HCT116 (cell line): ENCODE data around the gene KMO. TPM values are rescaled to one million over a fixed set of nuclear protein-coding genes. Genes with fewer than 3 reads are reported as not detected.

Experiments used
- ATAC-seq: fragments of 200-7000 bp; cut with Tn5 transposase; 2 replicates; pipeline ENCODE4 v1.9.1; 2020; ENCODE audit warnings: mild to moderate bottlenecking, moderate library complexity
- BruUV-seq: library from RNA; stranded (reverse); fragments of 400-500 nt; replicated peaks from 2 replicates; lab custom pipeline; 2021; lab: Mats Ljungman, UMichigan
- CTCF ChIA-PET: fragments of 300-600 bp; sonication (Branson Sonifier 250); formaldehyde crosslinking; loops from one replicate; lab custom pipeline; 2021; ENCODE audit warnings: antibody characterized with exemption; lab: Charles Lee
- POLR2A ChIA-PET: fragments of 300-600, 350-600 bp; sonication (Branson Sonifier 250); formaldehyde crosslinking; loops from one replicate; lab custom pipeline; 2021; ENCODE audit warnings: antibody characterized with exemption; lab: Charles Lee
- RAD21 ChIA-PET, 2 experiments: fragments of 300-600 bp; sonication (Branson Sonifier 250); formaldehyde crosslinking; loops; one replicate each; lab custom pipeline; 2023; ENCODE audit warnings: low total read pairs in 2 of 2; ENCODE audit not compliant: uncharacterized antibody in 2 of 2, unreplicated experiment in 2 of 2, low non-redundant PET in 1 of 2; lab: Charles Lee
- DNase-seq: peaks from one replicate; pipeline ENCODE4 v3.0.0-alpha.2; 2010; ENCODE audit warnings: low read depth, low spot score
- H2AFZ ChIP-seq: fragments of 200-600 bp; shearing (Covaris generic), sonication (generic); 2 replicates; pipeline ENCODE4 v1.6.1; 2017; ENCODE audit warnings: low read depth, mixed run types, mixed read lengths, antibody characterized with exemption, low read length; ENCODE audit not compliant: poor library complexity, severe bottlenecking
- H3K27ac ChIP-seq: 2 replicates; pipeline ENCODE4 v1.5.1; 2012; ENCODE audit warnings: low read depth, low read length
- H3K27me3 ChIP-seq: fragments of 200-600 bp; sonication (generic); 2 replicates; pipeline ENCODE4 v1.6.1; 2016; ENCODE audit warnings: mixed run types, low read length, mixed read lengths; ENCODE audit not compliant: insufficient read depth
- H3K36me3 ChIP-seq, 2 experiments: fragments of 200-500 bp in 1 of 2; fragments of 200-600 bp in 1 of 2; sonication (Bioruptor generic) in 1 of 2; sonication (generic) in 1 of 2; 2 replicates each; pipeline versions ENCODE4 v1.5.1 to v1.6.1; 2014 to 2016; ENCODE audit warnings: low read length in 2 of 2, inconsistent platforms in 1 of 2, mixed read lengths in 1 of 2, mixed run types in 1 of 2; ENCODE audit not compliant: insufficient read depth in 2 of 2, control insufficient read depth in 1 of 2
- H3K4me1 ChIP-seq, 2 experiments: fragments of 200-600 bp in 1 of 2; sonication (generic) in 1 of 2; 2 replicates each; pipeline versions ENCODE4 v1.5.1 to v1.6.1; 2012 to 2017; ENCODE audit warnings: low read length in 2 of 2, inconsistent platforms in 1 of 2, mild to moderate bottlenecking in 1 of 2, mixed read lengths in 1 of 2, mixed run types in 1 of 2, moderate library complexity in 1 of 2; ENCODE audit not compliant: insufficient read depth in 2 of 2, control insufficient read depth in 1 of 2
- H3K4me2 ChIP-seq: fragments of 200-600 bp; sonication (generic); 2 replicates; pipeline ENCODE4 v1.6.1; 2017; ENCODE audit warnings: mixed run types, low read length, mixed read lengths
- H3K4me3 ChIP-seq, 2 experiments: fragments of 200-600 bp in 1 of 2; sonication (generic) in 1 of 2; replicated peaks in 1 of 2; 2 replicates each; pipeline ENCODE4 v1.5.1; 2011 to 2016; ENCODE audit warnings: low read length in 2 of 2, control low read depth in 1 of 2, low read depth in 1 of 2, mild to moderate bottlenecking in 1 of 2, mixed read lengths in 1 of 2, mixed run types in 1 of 2
- H3K79me2 ChIP-seq: fragments of 200-600 bp; sonication (generic); 2 replicates; pipeline ENCODE4 v1.6.1; 2017; ENCODE audit warnings: mild to moderate bottlenecking, mixed run types, low read length, moderate library complexity, mixed read lengths; ENCODE audit not compliant: insufficient read depth
- H3K9ac ChIP-seq: fragments of 200-600 bp; sonication (generic); 2 replicates; pipeline ENCODE4 v1.6.1; 2016; ENCODE audit warnings: low read length, mixed read lengths
- H3K9me2 ChIP-seq: fragments of 200-600 bp; sonication (generic), shearing (Covaris generic); 2 replicates; pipeline ENCODE4 v1.6.1; 2017; ENCODE audit warnings: mixed run types, mild to moderate bottlenecking, moderate library complexity; ENCODE audit not compliant: insufficient read depth
- H3K9me3 ChIP-seq, 2 experiments: fragments of 200-500 bp in 1 of 2; fragments of 200-600 bp in 1 of 2; sonication (Bioruptor generic) in 1 of 2; sonication (generic) in 1 of 2; 2 replicates each; pipeline ENCODE4 v1.6.1; 2014 to 2017; ENCODE audit warnings: low read length in 2 of 2, mixed read lengths in 2 of 2, inconsistent platforms in 1 of 2, low read depth in 1 of 2, mild to moderate bottlenecking in 1 of 2, mixed run types in 1 of 2, moderate library complexity in 1 of 2; ENCODE audit not compliant: control insufficient read depth in 1 of 2, insufficient read depth in 1 of 2
- H4K20me1 ChIP-seq: fragments of 200-600 bp; sonication (generic), shearing (Covaris generic); 2 replicates; pipeline ENCODE4 v1.6.1; 2017; ENCODE audit warnings: mixed run types, mild to moderate bottlenecking, moderate library complexity; ENCODE audit not compliant: insufficient read depth
- CBX3 ChIP-seq: IDR thresholded peaks from 2 replicates; pipeline ENCODE4 v1.6.1; 2012; ENCODE audit warnings: low read depth
- CTCF ChIP-seq, 3 experiments: fragments of 200-600 bp in 1 of 3; sonication (generic) in 1 of 3; IDR thresholded peaks in 2 of 3; conservative IDR thresholded peaks in 1 of 3; 2 replicates each; pipeline ENCODE4 v1.5.1; 2012 to 2017; ENCODE audit warnings: low read depth in 2 of 3, low read length in 2 of 3, antibody characterized with exemption in 1 of 3, borderline replicate concordance in 1 of 3, control low read depth in 1 of 3, mild to moderate bottlenecking in 1 of 3, mixed read lengths in 1 of 3, mixed run types in 1 of 3, moderate library complexity in 1 of 3; ENCODE audit not compliant: insufficient read depth in 1 of 3
- ELF1 ChIP-seq: IDR thresholded peaks from 2 replicates; pipeline ENCODE4 v1.6.1; 2012; ENCODE audit warnings: low read depth, borderline replicate concordance
- EZH2phosphoT487 ChIP-seq: fragments of 200-600 bp; IDR thresholded peaks from 2 replicates; pipeline ENCODE4 v1.6.1; 2018; ENCODE audit warnings: antibody characterized with exemption, borderline replicate concordance
- RAD21 ChIP-seq: IDR thresholded peaks from 2 replicates; pipeline ENCODE4 v1.6.1; 2012; ENCODE audit warnings: low read depth, mild to moderate bottlenecking
- SIN3A ChIP-seq: IDR thresholded peaks from 2 replicates; pipeline ENCODE4 v1.6.1; 2012; ENCODE audit warnings: low read depth
- SP1 ChIP-seq: IDR thresholded peaks from 2 replicates; pipeline ENCODE4 v1.6.1; 2012; ENCODE audit warnings: low read depth
- SRF ChIP-seq: IDR thresholded peaks from 2 replicates; pipeline ENCODE4 v1.6.1; 2012; ENCODE audit warnings: low read depth
- intact Hi-C: fragments of 100-400 bp; cut with micrococcal nuclease; formaldehyde crosslinking; loops from 2 replicates; pipeline ENCODE4 v1.10.0; 2022
- total RNA-seq: library from RNA; stranded (reverse); gene quantifications from one replicate; pipeline ENCODE4 v1.2.1, GENCODE V29; 2021; ENCODE audit not compliant: unreplicated experiment

KMO gene
- total RNA-seq, 1 experiment from 2014 or later, result not detected

- intact Hi-C loops, result loop anchor here (1.0 to 5.0 kb wide), 4 partner anchors 96 to 486 kb away; partner anchors contain the start of gene MAP1LC3C
- ChIA-PET CTCF (interaction anchor here (0.7 to 0.8 kb wide), 2 partner anchors 74 to 85 kb away, joined by 3 to 4 read pairs; no protein-coding TSS in a partner anchor), RAD21 (no interaction called here), POLR2A (no interaction called here)
- Histone ChIP-seq H3K4me1 (peaks cover 0 to 8% of the 10 kb centered on the region in 2 experiments; a peak in 1 of 4 replicates), H2AFZ (peak overlapping the region; percentile 96), H3K9me2 (no peaks in the 10 kb centered on the region), H3K4me2 (peak overlapping the region; percentile 79), H3K9me3 (no peaks in the 10 kb centered on the region), H3K9ac (peak overlapping the region; percentile 12), H3K4me3 (peak overlapping the region; percentile 44 to 55), H3K27ac (no peak overlapping the region), H4K20me1 (no peaks in the 10 kb centered on the region), H3K79me2 (no peaks in the 10 kb centered on the region), H3K27me3 (no peaks in the 10 kb centered on the region), H3K36me3 (no peaks in the 10 kb centered on the region)
- BruUV-seq, result no TSS peak
- DNase-seq (peak; percentile 63), ATAC-seq (peak; percentile 92)
- peak; percentile 32 to 89 (median 71); a peak in 4 of 6 replicates for TF ChIP-seq CTCF (IDR thresholded peaks at IDR 0.05 in 2 of 3, conservative IDR thresholded peaks at IDR 0.05 in 1 of 3; ENCODE audit: borderline replicate concordance in 1 of 3, insufficient read depth in 1 of 3, low read depth in 2 of 3, low read length in 2 of 3)
- no peak for TF ChIP-seq SIN3A
- peak; percentile 85 for TF ChIP-seq RAD21
- no peak for TF ChIP-seq EZH2phosphoT487
- no peak for TF ChIP-seq SP1
- peak; percentile 46; the same call in 1 of the 2 replicates for TF ChIP-seq CBX3
- TF ChIP-seq SRF, result 0 out of 2 replicates have a peak, but pooled peaks have one; percentile 23
- TF ChIP-seq ELF1, result peak; percentile 40; the same call in 1 of the 2 replicates
- TF ChIP-seq, all 23 proteins: peak for 5
Measured at GRCh38 chr1:241531195-241532161, 700 bp upstream of the KMO start.
